Stimulated activated CD8-positive, alpha-beta memory T cell treated with anti-CD3 and anti-CD28 coated beads, Interleukin-4, amount 100 ng/mL, for 4 hours (primary cell): Measurements from ENCODE around the gene TSEN54.

Experiments
- DNase-seq, 2 donors: peaks; one replicate each; pipeline ENCODE4 v3.0.0-alpha.2; 2020; ENCODE audit warnings: low read depth in 2 of 2, low spot score in 1 of 2

The TSEN54 gene

DNA sequence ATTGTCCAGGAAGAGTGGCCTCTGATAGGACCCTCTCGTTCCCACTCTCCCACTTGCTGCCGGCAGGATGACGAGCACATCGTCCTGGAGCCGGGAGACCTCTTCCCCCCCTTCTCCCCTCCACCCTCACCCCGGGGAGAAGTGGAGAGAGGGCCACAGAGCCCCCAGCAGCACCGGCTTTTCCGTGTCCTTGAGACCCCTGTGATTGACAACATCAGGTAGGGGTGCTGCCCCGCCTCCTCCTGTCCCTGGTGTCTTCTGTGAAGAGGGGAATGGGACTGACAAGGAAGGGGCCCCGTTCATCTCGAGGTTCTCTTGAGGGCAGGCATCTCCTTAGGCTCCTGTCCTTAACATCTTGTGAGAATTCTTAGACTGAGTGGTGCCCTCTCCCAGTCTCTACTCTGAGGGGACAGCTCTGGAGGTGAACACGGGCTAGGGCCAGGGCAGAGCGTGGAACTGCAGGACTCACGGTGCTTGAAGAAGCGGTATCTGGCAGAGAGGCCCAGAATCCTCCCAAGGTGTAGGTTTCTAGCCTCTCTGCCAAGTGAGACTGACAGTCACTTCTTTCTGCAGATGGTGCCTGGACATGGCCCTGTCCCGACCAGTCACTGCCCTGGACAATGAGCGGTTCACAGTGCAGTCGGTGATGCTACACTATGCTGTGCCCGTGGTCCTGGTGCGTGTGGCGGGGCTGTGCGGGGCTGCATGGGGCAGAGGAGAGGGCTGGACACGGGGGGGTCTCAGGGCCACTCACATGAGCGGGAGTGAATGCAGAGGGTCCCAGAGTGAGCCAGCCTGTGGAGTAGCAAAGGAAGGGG is 27.4 kb upstream of the TSEN54 start:
- DNase-seq = no peak

DNA sequence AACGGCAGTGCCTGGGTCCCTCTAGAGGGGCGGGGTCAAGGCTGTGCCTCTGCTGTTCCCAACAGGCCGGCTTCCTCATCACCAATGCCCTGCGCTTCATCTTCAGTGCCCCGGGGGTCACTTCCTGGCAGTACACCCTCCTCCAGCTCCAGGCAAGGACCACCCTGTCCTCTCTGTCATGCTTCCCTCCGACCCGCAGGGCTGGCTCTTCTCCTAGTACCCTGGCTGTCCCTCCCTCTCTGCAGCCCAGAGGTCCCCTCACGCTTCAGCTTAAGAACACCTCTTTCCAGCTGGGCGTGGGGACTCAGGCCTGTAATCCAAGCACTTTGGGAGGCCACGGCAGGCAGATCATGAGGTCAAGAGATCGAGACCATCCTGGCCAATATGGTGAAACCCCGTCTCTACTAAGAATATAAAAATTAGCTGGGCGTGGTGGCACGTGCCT is 26.8 kb upstream of the TSEN54 start:
- no peak for DNase-seq

DNA sequence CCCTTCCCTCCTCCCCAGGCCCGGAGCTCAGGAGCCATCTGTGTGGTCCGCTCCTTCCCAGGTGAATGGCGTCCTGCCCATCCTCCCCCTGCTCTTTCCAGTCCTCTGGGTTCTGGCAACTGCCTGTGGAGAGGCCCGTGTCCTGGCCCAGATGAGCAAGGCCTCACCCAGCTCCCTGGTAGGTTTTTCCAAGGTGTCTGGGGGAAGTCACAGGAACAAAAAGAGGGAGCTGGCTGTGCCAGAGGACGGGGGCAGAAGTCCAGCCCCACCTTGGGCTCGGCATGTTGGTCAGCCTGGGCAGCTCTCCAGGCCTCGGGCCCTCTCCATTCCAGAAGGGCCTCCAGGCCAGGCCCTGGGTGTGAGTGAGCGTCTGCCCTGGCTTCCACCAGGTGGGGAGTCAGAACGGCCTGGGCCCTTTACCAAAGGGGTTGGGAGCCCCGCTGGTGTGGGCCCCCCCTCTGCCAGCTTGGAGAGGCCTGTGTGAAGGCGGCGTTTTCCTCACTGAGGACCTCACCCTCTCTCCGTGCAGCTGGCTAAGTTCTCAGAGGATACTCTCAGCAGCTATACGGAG is 26.1 kb upstream of the TSEN54 start:
- no peak for DNase-seq

DNA sequence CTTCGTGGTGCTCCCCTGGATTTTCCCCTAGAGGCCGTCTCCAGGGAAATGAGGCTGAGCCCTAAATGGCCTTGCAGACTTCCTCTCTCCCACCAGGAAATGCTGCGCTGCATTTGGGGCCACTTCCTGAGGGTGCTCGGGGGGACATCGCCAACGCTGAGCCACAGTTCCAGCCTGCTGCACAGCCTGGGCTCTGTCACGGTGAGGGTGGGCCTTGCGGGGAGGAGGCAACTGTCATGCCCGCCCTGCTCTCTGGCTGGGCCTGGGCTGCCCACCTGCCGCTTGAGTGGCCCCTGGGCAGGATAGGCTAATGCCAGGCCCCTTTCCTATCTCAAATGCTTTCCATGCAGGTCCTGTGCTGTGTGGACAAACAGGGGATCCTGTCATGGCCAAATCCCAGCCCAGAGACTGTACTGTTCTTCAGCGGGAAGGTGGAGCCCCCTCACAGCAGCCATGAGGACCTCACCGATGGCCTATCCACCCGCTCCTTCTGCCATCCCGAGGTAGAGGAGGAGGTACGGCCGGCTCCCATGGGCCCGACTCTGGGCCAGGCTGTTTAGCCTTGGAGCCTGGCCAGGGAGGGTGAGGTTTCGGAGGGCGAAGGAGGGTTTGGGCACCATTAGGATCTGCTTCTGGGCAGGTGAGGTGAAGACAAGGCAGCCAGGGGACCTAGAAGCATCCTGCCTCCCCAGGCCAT is 25.2 kb upstream of the TSEN54 start:
- no peak for DNase-seq

DNA sequence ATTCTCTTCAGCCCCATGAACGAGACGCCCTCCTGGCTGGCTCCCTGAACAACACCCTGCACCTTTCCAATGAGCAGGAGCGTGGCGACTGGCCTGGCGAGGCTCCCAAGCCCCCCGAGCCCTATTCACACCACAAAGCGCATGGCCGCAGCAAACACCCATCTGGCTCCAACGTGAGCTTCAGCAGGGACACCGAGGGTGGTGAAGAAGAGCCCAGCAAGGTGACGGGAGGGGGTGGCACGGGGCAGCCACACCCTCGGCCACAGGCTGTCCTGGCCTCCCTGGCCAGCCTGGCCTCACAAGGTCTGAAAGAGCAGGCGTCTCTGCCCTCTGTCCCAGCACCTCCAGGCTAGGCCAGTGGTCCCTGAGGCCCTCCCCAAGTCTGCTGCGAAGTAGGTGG is 24.6 kb upstream of the TSEN54 start:
- no peak for DNase-seq

DNA sequence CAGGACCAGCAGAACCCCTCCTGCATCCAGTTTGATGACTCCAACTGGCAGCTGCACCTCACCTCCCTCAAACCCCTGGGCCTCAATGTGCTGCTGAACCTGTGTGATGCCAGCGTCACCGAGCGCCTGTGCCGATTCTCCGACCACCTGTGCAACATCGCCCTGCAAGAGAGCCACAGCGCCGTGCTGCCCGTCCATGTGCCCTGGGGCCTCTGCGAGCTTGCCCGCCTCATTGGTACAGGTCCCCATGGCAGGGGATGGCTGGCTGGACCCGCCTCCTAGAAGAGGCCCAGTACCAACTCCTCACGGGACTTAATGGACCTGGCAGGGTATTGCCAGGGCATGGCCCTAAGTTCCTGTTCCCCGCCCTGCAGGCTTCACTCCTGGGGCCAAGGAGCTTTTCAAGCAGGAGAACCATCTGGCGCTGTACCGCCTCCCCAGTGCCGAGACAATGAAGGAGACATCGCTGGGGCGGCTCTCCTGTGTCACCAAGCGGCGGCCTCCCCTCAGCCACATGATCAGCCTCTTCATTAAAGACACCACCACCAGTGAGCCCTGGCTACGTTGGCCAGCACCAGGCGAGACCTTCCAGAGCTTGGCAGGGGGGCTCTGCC is 23.7 kb upstream of the TSEN54 start:
- no peak for DNase-seq

DNA sequence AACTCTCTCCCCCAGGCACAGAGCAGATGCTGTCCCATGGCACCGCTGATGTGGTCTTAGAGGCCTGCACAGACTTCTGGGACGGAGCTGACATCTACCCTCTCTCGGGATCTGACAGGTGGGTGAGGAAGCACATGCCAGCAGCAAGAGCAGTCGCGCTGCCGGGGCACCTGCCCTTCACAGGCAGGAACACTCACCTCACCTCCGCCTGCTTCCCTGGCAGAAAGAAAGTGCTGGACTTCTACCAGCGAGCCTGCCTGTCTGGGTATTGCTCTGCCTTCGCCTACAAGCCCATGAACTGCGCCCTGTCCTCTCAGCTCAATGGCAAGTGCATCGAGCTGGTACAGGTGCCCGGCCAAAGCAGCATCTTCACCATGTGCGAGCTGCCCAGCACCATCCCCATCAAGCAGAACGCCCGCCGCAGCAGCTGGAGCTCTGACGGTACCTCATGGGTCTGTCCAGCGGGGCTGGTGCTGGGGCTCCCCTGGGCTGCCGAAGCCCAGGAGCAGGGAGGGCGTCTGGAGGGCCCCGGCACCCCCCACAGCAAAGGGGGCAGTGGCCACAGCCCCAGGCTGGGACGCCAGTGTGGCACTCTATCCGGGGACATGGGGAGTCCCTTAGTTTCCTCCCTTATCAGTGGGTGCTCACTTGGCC is 22.7 kb upstream of the TSEN54 start:
- no peak for DNase-seq

DNA sequence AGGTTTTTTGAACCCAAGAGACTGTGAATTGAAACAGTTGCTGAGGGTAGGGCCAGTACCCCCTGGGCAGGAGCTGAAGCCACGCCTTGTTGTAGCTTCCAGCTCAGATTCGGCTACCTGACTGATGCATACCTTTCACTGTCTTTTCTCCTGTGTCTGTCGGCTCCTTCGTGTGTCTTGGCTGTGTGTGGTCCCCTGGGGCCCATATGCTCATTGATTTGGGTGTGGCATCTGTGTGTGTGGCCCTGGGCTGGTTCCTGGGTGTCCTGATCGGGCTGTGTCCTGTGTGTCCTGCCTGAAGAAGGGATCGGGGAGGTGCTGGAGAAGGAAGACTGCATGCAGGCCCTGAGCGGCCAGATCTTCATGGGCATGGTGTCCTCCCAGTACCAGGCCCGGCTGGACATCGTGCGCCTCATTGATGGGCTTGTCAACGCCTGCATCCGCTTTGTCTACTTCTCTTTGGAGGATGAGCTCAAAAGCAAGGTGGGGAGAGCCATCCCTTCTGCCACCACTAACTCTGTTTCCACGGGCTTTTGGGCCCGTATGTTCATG is 21.9 kb upstream of the TSEN54 start:
- DNase-seq = no peak

DNA sequence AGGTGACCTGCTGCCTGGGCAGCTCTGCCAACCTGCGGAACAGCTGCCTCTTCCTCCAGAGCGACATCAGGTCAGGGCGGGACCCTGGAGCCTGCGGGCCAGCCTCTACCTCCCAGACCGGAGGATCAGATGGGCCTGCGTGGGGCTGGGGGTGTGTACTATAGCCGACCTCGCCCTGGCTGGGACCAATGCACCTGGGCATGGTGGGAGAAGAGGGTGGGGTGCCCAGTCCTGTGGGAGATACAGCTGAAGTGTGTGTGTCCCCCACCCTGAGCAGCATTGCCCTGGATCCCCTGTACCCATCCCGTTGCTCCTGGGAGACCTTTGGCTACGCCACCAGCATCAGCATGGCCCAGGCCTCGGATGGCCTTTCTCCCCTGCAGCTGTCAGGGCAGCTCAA is 20.3 kb upstream of the TSEN54 start:
- DNase-seq = no peak

DNA sequence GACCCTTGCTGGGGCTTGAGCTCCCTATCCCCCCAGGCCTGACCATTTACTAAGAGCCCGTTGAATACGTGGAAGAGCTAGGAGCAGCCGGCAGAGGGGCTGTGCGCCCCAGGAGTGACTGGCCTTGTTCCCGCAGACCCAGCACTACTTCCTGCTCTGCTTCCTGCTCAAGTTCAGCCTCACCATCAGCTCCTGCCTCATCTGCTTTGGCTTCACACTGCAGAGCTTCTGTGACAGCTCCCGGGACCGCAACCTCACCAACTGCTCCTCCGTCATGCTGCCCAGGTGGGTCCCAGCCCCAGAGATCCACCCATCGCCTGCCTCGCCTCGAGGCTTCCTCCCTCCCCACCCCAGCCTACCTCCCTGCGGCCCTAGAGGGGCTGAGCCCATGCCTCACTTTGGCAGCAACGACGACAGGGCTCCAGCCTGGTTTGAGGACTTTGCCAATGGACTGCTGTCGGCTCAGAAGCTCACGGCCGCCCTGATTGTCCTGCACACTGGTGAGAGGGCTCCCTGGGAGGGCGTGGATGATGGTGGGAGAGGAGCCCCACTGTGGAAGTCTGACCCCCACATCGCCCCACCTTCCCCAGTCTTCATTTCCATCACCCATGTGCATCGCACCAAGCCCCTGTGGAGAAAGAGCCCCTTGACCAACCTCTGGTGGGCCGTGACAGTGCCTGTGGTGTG is 18.1 kb upstream of the TSEN54 start:
- DNase-seq = no peak

DNA sequence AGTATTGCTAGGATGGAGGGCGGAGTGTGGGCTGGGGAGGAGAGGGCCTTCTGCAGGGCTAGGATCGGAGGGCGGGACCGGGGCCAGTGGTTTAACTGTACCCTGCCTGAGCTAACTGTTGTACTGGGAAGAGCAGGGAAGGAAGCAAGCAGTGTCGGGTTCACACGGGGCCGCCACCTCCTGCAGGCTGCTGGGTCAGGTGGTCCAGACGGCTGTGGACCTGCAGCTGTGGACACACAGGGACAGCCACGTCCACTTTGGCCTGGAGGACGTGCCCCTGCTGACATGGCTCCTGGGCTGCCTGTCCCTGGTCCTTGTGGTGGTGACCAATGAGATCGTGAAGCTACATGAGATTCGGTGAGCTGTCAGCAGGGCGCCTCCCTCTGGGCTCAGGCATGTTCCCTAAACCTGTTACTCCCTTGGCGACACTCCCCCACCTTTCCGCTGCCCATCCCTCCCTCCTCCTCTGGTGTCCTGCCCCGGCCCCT is 17.6 kb upstream of the TSEN54 start:
- DNase-seq = no peak

DNA sequence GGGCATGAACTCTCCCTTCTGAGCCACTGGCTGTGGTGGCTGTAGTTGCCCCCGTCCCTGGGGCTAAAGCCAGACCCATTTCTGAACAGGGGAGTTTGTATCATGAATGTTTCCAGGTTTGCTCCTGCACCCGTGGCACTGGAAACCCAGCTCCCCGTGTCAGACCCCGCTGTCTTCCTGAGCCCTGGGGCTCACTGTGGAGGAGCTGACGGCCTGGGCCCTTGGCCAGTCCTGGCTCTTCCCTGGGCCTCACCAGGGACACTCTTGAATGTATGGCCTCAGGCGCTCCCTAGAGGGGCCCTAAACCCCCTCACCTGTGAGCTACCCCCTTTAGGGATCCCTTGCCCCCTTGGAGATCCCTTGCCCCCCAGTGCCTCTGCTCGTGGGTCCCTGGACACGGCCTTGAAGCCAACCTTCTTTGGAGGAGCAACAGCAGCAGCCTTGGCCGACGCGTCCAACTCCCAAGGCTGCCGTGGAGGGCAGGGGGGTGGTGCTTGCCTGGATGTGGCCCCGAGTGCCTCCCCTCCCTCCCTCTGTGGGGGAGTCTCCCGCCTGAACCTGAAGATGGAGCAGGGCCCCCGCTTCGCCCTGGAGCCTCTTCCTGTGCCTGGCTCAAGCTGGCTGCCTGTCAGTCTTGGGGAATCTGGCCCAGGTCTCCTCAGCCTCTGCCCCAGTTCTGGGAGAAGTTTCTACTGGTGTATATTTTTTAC is 16.9 kb upstream of the TSEN54 start:
- no peak for DNase-seq

DNA sequence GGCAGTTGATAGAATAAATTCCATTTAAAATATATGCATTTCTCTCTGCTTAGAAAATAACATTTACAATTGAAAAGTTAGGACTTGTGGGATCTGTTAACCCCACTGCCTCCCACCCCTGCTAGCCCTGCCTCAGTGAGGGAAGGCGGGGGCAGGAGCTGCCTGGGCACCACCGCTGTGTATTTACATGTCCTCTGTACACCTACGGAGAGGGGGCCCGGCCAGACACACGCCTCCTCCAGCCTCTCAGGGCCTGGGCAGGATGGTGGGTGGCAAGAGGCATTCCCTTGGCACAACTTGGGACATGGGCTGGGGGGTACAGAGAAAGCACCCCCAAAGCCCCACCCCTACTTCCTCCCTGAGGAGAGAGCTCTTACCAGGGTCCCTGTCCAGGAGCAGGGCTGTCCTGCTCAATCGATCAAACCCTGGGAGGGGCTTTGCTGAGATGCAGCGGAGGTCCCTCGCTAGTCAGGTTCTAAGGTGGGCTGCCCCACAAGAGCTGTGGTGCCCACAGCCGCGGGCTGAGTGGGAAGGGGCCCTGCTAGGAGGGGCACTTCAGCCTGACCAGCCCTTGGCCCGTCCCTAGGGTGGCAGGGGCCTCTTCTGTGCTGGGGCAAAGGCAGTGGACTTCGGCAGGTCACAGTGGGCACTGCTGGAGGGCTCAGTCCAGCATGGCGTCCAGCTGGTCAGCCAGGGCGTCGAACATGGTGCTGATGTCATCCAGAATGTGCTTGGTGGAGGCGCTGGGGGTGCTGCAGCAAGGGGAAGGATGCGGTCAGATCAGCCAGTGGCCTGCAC is 15.7 kb upstream of the TSEN54 start:
- no peak for DNase-seq

DNA sequence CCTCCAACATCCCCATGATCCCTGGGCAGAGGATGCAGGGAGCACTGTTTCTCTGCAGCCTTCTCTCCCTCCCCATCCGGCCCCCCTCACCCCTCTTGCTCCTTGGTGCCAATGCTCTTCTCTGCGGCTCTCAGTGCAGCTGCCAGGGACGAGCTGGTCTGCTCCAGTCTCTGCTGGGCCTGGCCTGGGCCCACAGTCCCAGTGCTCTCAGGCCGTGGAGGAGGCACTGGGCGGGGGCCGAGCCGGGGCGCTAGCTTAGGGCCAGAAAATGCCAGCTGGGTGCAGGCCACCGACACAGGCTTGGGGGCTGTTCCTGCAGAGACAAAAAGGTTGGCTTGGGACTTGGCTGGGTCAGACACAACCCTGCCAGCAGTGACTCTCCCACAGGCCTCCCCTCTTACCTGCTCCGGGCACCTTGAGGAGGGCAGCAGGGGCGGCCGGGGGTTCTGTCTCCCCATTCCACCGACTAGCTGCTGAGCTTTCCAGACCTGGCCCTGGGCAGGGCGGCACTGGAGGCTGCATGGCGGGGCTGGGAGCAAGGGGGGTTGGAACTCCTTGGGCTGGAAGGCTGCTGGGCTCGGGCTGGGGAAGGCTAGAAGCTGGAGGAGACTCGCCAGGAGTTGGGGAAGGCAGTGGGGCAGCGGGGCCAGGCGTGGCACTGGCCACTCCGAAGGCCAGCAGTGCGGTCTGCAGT is 14.8 kb upstream of the TSEN54 start:
- no peak for DNase-seq

DNA sequence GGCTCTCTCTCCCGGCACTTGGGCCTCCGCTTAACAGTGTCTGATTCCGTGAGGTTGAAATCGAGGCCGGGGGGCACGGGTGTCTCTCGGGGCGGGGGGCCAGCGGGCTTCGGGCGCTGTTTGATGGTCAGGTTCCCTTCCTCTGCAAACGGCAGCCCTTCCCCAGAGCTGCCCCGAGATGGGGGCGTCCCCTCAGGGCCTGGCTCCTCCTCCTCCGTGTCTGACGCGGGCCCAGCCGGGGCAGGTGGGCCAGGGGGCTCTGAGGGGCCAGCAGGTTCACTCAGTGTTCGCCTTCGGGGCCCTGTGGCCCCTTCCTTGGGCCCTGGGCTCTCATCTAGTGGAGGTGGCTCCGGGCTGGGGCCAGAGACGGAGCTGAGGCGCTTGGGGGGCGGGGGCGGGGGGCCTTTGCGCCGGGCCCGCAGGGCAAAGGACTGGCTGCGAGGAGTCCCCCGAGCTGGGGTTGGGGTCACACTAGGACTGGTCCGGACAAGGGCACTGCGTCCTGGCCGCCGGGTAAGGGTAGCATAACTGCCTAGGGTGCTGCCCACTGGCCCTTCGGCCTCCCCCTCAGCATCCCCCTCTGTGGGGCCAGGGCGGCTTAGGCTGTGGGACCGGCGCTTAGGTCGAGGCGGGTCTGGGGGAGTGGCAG is 14.1 kb upstream of the TSEN54 start:
- DNase-seq = no peak

DNA sequence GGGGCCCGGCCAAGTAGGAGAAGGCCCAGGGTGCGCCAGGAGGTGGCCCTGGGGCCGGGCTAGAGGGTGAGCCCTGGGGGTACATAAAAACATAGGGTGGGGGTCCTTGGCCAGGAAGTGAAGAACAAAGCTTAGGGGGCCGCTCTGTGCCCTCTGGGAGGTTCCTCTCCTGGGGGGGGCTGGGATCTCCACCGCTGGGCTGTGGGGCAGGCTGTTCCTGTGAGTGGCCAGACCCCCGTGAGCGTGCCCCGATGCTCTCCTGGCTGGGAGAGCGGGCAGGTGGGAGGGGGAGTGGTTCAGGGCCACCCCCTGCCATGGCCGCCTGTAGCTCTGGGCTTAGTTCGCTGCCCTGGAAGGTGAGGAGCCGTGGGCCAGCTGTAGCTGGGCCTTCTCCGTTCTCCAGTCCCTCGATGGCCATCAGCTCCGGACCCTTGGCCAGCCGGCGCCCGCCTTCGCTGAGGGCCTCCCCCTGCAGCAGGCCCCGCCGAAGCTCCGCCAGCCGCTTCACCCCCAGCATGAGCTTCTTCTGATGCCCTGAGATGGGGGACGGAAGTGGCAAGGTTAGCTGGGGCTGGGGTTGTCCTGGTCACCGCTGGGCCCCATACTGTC is 13.5 kb upstream of the TSEN54 start:
- DNase-seq = no peak

DNA sequence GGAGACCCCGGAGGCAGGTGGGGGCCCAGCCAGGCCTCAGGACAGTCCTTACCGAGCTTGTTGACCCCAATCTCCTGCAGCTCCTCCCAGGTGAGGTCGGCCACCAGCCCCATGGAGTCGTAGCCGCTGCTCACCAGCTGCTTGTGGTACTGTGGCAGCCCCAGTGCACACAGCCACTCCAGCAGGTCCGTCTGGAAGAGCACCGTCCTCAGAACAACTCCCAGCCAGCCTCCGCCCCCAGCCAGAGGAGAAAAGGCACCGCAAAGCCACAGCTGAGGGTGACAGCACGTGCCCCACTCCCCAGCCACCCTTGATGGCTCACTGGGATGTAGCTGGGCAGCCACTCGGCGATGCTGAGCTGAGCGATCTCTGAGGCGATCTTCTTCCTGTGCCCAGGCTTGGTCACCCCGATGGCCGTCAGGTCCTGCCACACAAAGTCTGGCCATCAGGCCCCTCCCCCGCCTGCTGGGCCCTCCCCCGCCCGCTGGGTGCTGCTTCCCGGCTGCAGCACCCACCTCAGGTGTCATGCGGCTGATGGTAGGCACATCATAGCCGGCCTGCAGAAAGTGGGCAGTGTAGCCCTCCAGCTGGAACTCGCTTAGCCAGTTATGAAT is 12.9 kb upstream of the TSEN54 start:
- DNase-seq = no peak
